ENCODE results near the gene PTK7.

The PTK7 gene

GRCh38 chr6:43149265-43149664 is 73.2 kb downstream of the PTK7 start:
- DNase-seq (ENCODE audit: low read depth): no peak
- no peak overlapping the region for H3K4me3 ChIP-seq (ENCODE audit: control insufficient read depth, low read depth, low read length)
- TF ChIP-seq, protein P1, sequence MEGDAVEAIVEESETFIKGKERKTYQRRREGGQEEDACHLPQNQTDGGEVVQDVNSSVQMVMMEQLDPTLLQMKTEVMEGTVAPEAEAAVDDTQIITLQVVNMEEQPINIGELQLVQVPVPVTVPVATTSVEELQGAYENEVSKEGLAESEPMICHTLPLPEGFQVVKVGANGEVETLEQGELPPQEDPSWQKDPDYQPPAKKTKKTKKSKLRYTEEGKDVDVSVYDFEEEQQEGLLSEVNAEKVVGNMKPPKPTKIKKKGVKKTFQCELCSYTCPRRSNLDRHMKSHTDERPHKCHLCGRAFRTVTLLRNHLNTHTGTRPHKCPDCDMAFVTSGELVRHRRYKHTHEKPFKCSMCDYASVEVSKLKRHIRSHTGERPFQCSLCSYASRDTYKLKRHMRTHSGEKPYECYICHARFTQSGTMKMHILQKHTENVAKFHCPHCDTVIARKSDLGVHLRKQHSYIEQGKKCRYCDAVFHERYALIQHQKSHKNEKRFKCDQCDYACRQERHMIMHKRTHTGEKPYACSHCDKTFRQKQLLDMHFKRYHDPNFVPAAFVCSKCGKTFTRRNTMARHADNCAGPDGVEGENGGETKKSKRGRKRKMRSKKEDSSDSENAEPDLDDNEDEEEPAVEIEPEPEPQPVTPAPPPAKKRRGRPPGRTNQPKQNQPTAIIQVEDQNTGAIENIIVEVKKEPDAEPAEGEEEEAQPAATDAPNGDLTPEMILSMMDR (IDR thresholded peaks at IDR 0.05; ENCODE audit: control insufficient read depth, insufficient read depth, low read depth, low read length, missing control alignments): no peak

GRCh38 chr6:43150051-43150751 is 74.1 kb downstream of the PTK7 start:
- DNase-seq (ENCODE audit: low read depth): no peak
- no peak overlapping the region for H3K4me3 ChIP-seq (ENCODE audit: control insufficient read depth, low read depth, low read length)
- TF ChIP-seq, protein P1 (IDR thresholded peaks at IDR 0.05; ENCODE audit: control insufficient read depth, insufficient read depth, low read depth, low read length, missing control alignments): no peak

GRCh38 chr6:43159599-43159998 is 83.5 kb downstream of the PTK7 start:
- no peak for DNase-seq (ENCODE audit: low read depth)
- no peak overlapping the region for H3K4me3 ChIP-seq (ENCODE audit: control insufficient read depth, low read depth, low read length)
- TF ChIP-seq, protein P1 (IDR thresholded peaks at IDR 0.05; ENCODE audit: control insufficient read depth, insufficient read depth, low read depth, low read length, missing control alignments): no peak

DNA sequence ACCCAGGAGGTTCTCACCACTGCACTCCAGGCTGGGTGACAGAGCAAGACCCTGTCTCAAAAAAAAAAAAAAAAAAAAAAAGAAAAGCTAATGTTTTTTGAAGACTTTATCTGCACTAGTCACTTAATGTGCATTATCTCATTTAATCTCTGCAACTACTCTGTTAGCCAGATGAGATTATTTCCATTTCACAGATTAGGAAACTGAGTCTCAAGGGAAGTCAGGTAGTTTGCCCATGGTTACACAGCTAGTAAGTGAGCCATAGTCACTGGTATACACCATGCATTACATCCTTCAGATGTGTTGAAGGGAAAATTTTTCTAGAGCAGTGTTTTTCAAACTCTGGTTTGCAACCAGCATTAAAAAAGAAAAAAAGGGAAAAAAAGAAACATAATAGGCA is 87.8 kb downstream of the PTK7 start:
- DNase-seq (ENCODE audit: low read depth): no peak
- TF ChIP-seq, protein P1 (IDR thresholded peaks at IDR 0.05; ENCODE audit: control insufficient read depth, insufficient read depth, low read depth, low read length, missing control alignments): no peak
- H3K4me3 ChIP-seq (ENCODE audit: control insufficient read depth, low read depth, low read length): no peak overlapping the region

DNA sequence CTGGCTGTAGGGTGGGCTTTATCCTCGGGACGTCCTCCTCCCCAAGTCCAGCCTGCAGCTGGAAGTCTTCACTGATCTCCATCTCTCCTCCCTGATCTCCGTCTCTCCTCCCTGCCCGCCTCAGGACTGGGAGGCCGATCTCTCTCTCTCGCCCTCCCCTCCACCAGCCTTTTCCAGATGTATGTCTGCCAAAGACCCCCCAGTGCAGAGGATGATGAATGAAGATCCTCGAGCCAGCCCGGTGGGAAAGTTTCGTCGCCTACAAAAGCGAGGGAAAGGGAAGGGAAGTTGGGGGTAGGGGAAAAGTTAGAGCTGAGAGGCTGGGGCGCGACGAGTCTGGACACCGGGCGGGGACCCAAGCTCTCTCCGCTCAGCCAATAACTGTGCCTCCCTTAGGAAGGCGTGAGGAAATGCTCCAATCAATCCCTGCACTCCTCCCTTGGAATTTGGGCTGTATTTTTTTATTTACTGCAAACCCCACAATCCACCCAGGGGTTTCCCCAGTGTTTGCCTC is 94.4 kb downstream of the PTK7 start:
- peak overlapping the region; percentile 62 for H3K4me3 ChIP-seq (ENCODE audit: control insufficient read depth, low read depth, low read length)
- TF ChIP-seq, protein P1 (IDR thresholded peaks at IDR 0.05; ENCODE audit: control insufficient read depth, insufficient read depth, low read depth, low read length, missing control alignments): no peak
- DNase-seq (ENCODE audit: low read depth): no peak

DNA sequence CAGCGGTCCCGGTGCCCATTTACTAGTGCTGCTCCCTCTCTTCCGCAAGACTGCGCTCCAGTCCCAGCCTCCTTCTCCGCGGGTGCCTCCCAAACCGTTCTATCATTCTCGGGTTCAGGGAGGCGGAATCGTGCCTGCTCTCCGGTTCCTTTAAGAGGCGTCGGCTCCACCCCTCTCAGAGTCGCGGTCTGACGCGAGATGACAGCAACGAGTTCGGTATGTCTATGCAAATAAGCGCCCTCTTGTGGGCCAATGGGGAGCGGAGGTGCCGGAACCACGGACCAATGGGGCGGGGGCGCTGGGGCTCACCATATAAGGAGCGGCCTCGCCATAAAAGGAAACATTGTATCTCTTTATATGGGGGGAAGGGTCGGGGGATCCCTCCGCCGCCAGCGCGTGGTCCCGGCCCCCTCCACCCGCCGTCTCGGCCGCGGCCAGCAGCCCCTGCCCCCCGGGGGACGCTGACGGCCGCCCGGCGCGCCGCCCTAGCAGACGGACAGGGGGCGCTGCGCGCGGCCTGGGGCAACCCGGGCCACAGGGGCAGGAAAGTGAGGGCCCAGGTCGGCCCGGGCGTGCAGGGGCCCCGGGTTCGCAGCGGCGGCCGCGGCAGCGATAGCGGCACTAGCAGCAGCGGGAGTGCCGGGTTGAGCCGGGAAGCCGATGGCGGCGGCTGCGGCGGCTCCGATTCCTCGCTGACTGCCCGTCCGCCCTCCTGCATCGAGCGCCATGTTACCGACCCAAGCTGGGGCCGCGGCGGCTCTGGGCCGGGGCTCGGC is 95.0 kb downstream of the PTK7 start, which contains the start of gene SRF:
Gene SRF, plus strand, starts transcription at position 339 of the 776 bp plus-strand sequence. Its CDS starts 388 bp downstream, at position 727.
- peak; percentile 97 for DNase-seq (ENCODE audit: low read depth)
- TF ChIP-seq, protein P1 (IDR thresholded peaks at IDR 0.05; ENCODE audit: control insufficient read depth, insufficient read depth, low read depth, low read length, missing control alignments): peak; percentile 35
- peak within 1 kb of the TSS; percentile 78 for H3K4me3 ChIP-seq (ENCODE audit: control insufficient read depth, low read depth, low read length)
